ENCODE measurements around the gene EPDR1. TPM values are rescaled to one million over a fixed set of nuclear protein-coding genes. Genes with fewer than 3 reads are reported as not detected.

EPDR1 gene
- total and polyA plus RNA-seq, 4 donors, result 4.3 to 12.7 (median 9.6) TPM

DNA sequence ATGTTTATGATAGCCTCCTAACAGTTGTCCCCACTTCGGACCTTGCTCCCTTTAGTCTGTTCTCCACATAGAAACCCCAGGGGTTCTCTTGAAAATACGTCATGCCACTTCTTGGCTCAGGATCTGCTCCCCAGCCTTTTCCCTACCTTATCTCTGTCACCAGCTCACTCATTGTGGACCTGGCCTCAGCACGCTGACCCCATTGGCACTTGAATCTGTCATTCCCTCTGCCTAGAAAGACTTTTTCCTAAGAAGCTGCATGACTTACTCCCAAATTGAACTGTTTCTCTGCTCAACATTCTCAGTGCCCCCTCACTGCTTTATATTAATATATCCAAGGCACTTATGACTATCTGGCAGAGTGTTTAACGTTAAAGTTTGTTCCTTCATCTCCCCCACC is 8.4 kb downstream of the EPDR1 start:
- H3K27ac ChIP-seq (ENCODE audit: low read depth in 1 of 2, low read length in 2 of 2), result no peak overlapping the region
- H3K4me3 ChIP-seq (ENCODE audit: low read depth in 1 of 3, low read length in 3 of 3), result no peak overlapping the region
- DNase-seq (ENCODE audit: low spot score), result no peak
- peaks cover 0 to 4% (median 0%) of the 10 kb centered on the region in 4 donors for H3K9me3 ChIP-seq (ENCODE audit: control insufficient read depth in 4 of 4, low read length in 3 of 4)
- 89% methylated on average over 4 of the region's 4 CpGs for WGBS
- no peaks in the 10 kb centered on the region for H3K36me3 ChIP-seq (ENCODE audit: control insufficient read depth in 4 of 4, insufficient read depth in 3 of 4, low read depth in 1 of 4, low read length in 3 of 4)
- H3K9ac ChIP-seq (ENCODE audit: low read depth in 1 of 2, low read length in 2 of 2), result no peak overlapping the region
- TF ChIP-seq, protein P1, sequence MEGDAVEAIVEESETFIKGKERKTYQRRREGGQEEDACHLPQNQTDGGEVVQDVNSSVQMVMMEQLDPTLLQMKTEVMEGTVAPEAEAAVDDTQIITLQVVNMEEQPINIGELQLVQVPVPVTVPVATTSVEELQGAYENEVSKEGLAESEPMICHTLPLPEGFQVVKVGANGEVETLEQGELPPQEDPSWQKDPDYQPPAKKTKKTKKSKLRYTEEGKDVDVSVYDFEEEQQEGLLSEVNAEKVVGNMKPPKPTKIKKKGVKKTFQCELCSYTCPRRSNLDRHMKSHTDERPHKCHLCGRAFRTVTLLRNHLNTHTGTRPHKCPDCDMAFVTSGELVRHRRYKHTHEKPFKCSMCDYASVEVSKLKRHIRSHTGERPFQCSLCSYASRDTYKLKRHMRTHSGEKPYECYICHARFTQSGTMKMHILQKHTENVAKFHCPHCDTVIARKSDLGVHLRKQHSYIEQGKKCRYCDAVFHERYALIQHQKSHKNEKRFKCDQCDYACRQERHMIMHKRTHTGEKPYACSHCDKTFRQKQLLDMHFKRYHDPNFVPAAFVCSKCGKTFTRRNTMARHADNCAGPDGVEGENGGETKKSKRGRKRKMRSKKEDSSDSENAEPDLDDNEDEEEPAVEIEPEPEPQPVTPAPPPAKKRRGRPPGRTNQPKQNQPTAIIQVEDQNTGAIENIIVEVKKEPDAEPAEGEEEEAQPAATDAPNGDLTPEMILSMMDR (IDR thresholded peaks at IDR 0.05; ENCODE audit: low read depth, low read length, missing input control), result no peak
- TF ChIP-seq HNF4G (IDR thresholded peaks at IDR 0.05), result no peak
- TF ChIP-seq, protein P2, sequence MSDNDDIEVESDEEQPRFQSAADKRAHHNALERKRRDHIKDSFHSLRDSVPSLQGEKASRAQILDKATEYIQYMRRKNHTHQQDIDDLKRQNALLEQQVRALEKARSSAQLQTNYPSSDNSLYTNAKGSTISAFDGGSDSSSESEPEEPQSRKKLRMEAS (IDR thresholded peaks at IDR 0.05), result no peak
- TF ChIP-seq JUND (IDR thresholded peaks at IDR 0.05), result no peak
- TF ChIP-seq, protein P3, sequence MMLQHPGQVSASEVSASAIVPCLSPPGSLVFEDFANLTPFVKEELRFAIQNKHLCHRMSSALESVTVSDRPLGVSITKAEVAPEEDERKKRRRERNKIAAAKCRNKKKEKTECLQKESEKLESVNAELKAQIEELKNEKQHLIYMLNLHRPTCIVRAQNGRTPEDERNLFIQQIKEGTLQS (IDR thresholded peaks at IDR 0.05), result no peak
- no peak for TF ChIP-seq FOXA2 (IDR thresholded peaks at IDR 0.05)
- TF ChIP-seq FOXA1 (IDR thresholded peaks at IDR 0.05), result no peak
- no peak for TF ChIP-seq HNF4A (conservative IDR thresholded peaks at IDR 0.05)
- no peak for TF ChIP-seq SP1 (IDR thresholded peaks at IDR 0.05)
- TF ChIP-seq, protein P4, sequence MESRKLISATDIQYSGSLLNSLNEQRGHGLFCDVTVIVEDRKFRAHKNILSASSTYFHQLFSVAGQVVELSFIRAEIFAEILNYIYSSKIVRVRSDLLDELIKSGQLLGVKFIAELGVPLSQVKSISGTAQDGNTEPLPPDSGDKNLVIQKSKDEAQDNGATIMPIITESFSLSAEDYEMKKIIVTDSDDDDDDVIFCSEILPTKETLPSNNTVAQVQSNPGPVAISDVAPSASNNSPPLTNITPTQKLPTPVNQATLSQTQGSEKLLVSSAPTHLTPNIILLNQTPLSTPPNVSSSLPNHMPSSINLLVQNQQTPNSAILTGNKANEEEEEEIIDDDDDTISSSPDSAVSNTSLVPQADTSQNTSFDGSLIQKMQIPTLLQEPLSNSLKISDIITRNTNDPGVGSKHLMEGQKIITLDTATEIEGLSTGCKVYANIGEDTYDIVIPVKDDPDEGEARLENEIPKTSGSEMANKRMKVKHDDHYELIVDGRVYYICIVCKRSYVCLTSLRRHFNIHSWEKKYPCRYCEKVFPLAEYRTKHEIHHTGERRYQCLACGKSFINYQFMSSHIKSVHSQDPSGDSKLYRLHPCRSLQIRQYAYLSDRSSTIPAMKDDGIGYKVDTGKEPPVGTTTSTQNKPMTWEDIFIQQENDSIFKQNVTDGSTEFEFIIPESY (IDR thresholded peaks at IDR 0.05), result no peak
- no peak for TF ChIP-seq TAF1 (conservative IDR thresholded peaks at IDR 0.05)
- H3K4me1 ChIP-seq (ENCODE audit: control insufficient read depth in 4 of 4, insufficient read depth in 4 of 4, low read length in 3 of 4), result no peaks in the 10 kb centered on the region
- no peaks in the 10 kb centered on the region for H3K27me3 ChIP-seq (ENCODE audit: control insufficient read depth in 4 of 4, insufficient read depth in 4 of 4, low read length in 3 of 4)

DNA sequence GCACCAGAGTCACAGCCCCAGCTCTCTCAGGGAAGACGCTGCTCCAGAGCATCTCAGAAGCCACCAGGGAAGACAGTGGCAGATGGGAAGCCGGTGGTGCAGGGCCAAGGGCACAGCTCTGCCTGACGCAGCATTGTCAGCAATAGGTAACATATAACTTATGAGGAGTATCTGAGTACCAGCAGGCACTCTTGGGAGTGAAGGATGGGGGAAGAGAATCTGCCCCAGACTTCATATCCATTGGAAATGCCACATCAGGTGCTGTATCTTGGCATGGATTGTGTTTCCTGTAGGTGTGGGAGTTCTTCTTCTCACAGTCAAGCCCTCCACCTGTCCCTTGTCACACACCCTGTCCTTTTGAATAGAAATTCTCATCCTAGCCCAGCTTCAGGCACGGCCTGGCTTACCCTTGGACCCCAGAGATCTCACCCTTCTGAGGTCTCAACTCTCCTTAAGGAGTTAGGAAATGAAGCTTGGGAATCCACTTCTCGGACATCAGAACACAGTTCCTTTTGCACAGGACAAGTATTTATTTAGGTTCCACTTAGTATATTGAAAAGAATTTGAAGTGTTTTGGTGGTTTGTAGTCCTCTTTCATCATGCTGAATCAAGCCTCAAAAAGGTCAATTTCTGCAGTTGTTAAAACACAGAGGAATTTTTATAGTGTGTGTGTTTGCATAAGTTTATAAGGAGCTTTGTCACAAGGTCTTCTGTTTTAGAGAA is 9.9 kb downstream of the EPDR1 start:
- no peaks in the 10 kb centered on the region for H3K36me3 ChIP-seq (ENCODE audit: control insufficient read depth in 4 of 4, insufficient read depth in 3 of 4, low read depth in 1 of 4, low read length in 3 of 4)
- H3K4me3 ChIP-seq (ENCODE audit: low read depth in 1 of 3, low read length in 3 of 3), result no peak overlapping the region
- 90% methylated on average over 5 of the region's 5 CpGs for WGBS
- no peaks in the 10 kb centered on the region for H3K4me1 ChIP-seq (ENCODE audit: control insufficient read depth in 4 of 4, insufficient read depth in 4 of 4, low read length in 3 of 4)
- no peak overlapping the region for H3K27ac ChIP-seq (ENCODE audit: low read depth in 1 of 2, low read length in 2 of 2)
- no peak for DNase-seq (ENCODE audit: low spot score)
- H3K9ac ChIP-seq (ENCODE audit: low read depth in 1 of 2, low read length in 2 of 2), result no peak overlapping the region
- H3K27me3 ChIP-seq (ENCODE audit: control insufficient read depth in 4 of 4, insufficient read depth in 4 of 4, low read length in 3 of 4), result no peaks in the 10 kb centered on the region
- peaks cover 0 to 3% (median 0%) of the 10 kb centered on the region in 4 donors for H3K9me3 ChIP-seq (ENCODE audit: control insufficient read depth in 4 of 4, low read length in 3 of 4)
- TF ChIP-seq, protein P1 (IDR thresholded peaks at IDR 0.05; ENCODE audit: low read depth, low read length, missing input control), result no peak
- TF ChIP-seq, protein P5, sequence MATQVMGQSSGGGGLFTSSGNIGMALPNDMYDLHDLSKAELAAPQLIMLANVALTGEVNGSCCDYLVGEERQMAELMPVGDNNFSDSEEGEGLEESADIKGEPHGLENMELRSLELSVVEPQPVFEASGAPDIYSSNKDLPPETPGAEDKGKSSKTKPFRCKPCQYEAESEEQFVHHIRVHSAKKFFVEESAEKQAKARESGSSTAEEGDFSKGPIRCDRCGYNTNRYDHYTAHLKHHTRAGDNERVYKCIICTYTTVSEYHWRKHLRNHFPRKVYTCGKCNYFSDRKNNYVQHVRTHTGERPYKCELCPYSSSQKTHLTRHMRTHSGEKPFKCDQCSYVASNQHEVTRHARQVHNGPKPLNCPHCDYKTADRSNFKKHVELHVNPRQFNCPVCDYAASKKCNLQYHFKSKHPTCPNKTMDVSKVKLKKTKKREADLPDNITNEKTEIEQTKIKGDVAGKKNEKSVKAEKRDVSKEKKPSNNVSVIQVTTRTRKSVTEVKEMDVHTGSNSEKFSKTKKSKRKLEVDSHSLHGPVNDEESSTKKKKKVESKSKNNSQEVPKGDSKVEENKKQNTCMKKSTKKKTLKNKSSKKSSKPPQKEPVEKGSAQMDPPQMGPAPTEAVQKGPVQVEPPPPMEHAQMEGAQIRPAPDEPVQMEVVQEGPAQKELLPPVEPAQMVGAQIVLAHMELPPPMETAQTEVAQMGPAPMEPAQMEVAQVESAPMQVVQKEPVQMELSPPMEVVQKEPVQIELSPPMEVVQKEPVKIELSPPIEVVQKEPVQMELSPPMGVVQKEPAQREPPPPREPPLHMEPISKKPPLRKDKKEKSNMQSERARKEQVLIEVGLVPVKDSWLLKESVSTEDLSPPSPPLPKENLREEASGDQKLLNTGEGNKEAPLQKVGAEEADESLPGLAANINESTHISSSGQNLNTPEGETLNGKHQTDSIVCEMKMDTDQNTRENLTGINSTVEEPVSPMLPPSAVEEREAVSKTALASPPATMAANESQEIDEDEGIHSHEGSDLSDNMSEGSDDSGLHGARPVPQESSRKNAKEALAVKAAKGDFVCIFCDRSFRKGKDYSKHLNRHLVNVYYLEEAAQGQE (IDR thresholded peaks at IDR 0.05), result no peak
- TF ChIP-seq RXRA (IDR thresholded peaks at IDR 0.05), result no peak
- no peak for TF ChIP-seq RAD21 (IDR thresholded peaks at IDR 0.05)
- TF ChIP-seq YY1 (IDR thresholded peaks at IDR 0.05), result no peak
- no peak for TF ChIP-seq FOXA1 (IDR thresholded peaks at IDR 0.05)
- TF ChIP-seq, protein P4 (IDR thresholded peaks at IDR 0.05), result no peak
- TF ChIP-seq JUND (IDR thresholded peaks at IDR 0.05), result no peak
- TF ChIP-seq, protein P3 (IDR thresholded peaks at IDR 0.05), result no peak
- TF ChIP-seq HNF4G (IDR thresholded peaks at IDR 0.05), result no peak
- no peak for TF ChIP-seq GABPA (IDR thresholded peaks at IDR 0.05 in 1 of 2, conservative IDR thresholded peaks at IDR 0.05 in 1 of 2)
- no peak for TF ChIP-seq HNF4A (conservative IDR thresholded peaks at IDR 0.05)
- no peak for TF ChIP-seq TAF1 (conservative IDR thresholded peaks at IDR 0.05)
- TF ChIP-seq NR2F2 (IDR thresholded peaks at IDR 0.05), result no peak
- TF ChIP-seq, protein P2 (IDR thresholded peaks at IDR 0.05), result no peak
- no peak for TF ChIP-seq FOXA2 (IDR thresholded peaks at IDR 0.05)
